Fibroblast of lung (primary cell): Measurements from ENCODE around the gene CCL20.

Experiments used
- EZH2 ChIP-seq: IDR thresholded peaks from 2 replicates; pipeline ENCODE4 v1.5.1; 2012; ENCODE audit warnings: low read length, control low read depth, mild to moderate bottlenecking; ENCODE audit errors: missing control alignments
- TF ChIP-seq, protein P1 (sequence below), 2 donors: IDR thresholded peaks in 1 of 2; conservative IDR thresholded peaks in 1 of 2; 1 replicate in 1 of 2; 2 replicates in 1 of 2; pipeline ENCODE4 v1.5.1; 2011 to 2012; ENCODE audit warnings: low read length in 2 of 2, control low read depth in 1 of 2, inconsistent platforms in 1 of 2, low read depth in 1 of 2, mild to moderate bottlenecking in 1 of 2

DNA sequence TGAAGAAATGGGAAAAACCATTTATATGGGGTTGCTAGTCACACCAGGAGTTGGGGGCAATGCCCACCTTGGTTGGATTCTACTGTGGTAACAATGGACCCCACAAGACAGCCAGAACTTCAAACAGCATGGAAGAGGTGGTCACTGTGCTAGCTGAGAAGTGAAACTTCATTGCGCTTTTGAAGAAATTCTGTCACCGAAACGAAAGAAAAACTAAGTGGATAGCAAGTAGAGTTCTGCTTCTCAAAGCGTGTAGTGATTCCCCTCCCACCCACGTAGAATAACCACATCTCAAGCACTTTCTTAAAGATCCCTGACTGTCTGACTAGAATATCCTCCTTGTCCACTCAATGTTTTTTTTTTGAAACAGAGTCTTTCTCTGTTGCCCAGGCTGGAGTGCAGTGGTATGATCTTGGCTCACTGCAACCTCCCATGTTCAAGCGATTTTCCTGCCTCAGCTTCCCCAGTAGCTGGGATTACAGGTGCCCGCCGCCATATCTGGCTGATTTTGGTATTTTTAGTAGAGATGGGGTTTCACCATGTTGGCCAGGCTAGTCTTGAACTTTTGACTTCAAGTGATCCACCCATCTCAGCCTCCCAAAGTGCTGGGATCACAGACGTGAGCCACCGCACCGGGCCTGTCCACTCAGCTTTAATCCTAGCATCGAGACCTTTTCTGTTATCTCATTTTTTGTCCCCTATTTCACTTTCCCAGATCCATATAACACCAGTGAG, 30.1 kb upstream of the CCL20 start:
- TF ChIP-seq, protein P1, sequence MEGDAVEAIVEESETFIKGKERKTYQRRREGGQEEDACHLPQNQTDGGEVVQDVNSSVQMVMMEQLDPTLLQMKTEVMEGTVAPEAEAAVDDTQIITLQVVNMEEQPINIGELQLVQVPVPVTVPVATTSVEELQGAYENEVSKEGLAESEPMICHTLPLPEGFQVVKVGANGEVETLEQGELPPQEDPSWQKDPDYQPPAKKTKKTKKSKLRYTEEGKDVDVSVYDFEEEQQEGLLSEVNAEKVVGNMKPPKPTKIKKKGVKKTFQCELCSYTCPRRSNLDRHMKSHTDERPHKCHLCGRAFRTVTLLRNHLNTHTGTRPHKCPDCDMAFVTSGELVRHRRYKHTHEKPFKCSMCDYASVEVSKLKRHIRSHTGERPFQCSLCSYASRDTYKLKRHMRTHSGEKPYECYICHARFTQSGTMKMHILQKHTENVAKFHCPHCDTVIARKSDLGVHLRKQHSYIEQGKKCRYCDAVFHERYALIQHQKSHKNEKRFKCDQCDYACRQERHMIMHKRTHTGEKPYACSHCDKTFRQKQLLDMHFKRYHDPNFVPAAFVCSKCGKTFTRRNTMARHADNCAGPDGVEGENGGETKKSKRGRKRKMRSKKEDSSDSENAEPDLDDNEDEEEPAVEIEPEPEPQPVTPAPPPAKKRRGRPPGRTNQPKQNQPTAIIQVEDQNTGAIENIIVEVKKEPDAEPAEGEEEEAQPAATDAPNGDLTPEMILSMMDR (conservative IDR thresholded peaks at IDR 0.05 in 1 of 2, IDR thresholded peaks at IDR 0.05 in 1 of 2; ENCODE audit: low read depth in 1 of 2, low read length in 2 of 2), result no peak
- TF ChIP-seq EZH2, result no peak
